Endodermal cell (in vitro differentiated cells): ENCODE measurements around the gene NR2C1. TPM values are rescaled to one million over a fixed set of nuclear protein-coding genes. Genes with fewer than 3 reads are reported as not detected.

Source experiments
- DNase-seq: peaks from one replicate; pipeline ENCODE4 v3.0.0-alpha.2; 2017
- H3K27ac ChIP-seq: 2 replicates; pipeline ENCODE4 v1.5.1; 2013; ENCODE audit warnings: mild to moderate bottlenecking, low read depth, low read length, moderate library complexity
- H3K27me3 ChIP-seq: 2 replicates; pipeline ENCODE4 v1.6.1; 2013; ENCODE audit warnings: mild to moderate bottlenecking, low read length, moderate library complexity; ENCODE audit not compliant: insufficient read depth, control insufficient read depth, poor library complexity, severe bottlenecking
- H3K36me3 ChIP-seq: 2 replicates; pipeline ENCODE4 v1.7.0; 2013; ENCODE audit warnings: mild to moderate bottlenecking, low read length, moderate library complexity; ENCODE audit not compliant: control insufficient read depth, insufficient read depth
- H3K4me1 ChIP-seq: one replicate; pipeline ENCODE4 v1.7.0; 2013; ENCODE audit warnings: low read length; ENCODE audit not compliant: control insufficient read depth, insufficient read depth
- H3K4me3 ChIP-seq: 2 replicates; pipeline ENCODE4 v1.5.1; 2013; ENCODE audit warnings: mild to moderate bottlenecking, low read length, moderate library complexity
- H3K9ac ChIP-seq: 2 replicates; pipeline ENCODE4 v1.6.1; 2013; ENCODE audit warnings: mild to moderate bottlenecking, low read length, moderate library complexity; ENCODE audit not compliant: poor library complexity, severe bottlenecking; ENCODE audit errors: extremely low read depth
- H3K9me3 ChIP-seq: 2 replicates; pipeline ENCODE4 v1.6.1; 2013; ENCODE audit warnings: mild to moderate bottlenecking, low read length, moderate library complexity; ENCODE audit not compliant: control insufficient read depth
- H3K27ac Mint-ChIP-seq: 2 replicates; pipeline ENCODE4 v1.8.0; 2020; ENCODE audit warnings: mixed read lengths
- H3K27me3 Mint-ChIP-seq: 2 replicates; pipeline ENCODE4 v1.8.0; 2021; ENCODE audit warnings: mild to moderate bottlenecking, mixed read lengths; ENCODE audit not compliant: insufficient read depth
- H3K36me3 Mint-ChIP-seq: 2 replicates; pipeline ENCODE4 v1.8.0; 2020; ENCODE audit warnings: low read depth, mixed read lengths
- H3K4me1 Mint-ChIP-seq: 2 replicates; pipeline ENCODE4 v1.8.0; 2020; ENCODE audit warnings: mixed read lengths
- H3K4me3 Mint-ChIP-seq: 2 replicates; pipeline ENCODE4 v1.8.0; 2020; ENCODE audit warnings: mild to moderate bottlenecking, moderate library complexity, mixed read lengths
- H3K9me3 Mint-ChIP-seq: 2 replicates; pipeline ENCODE4 v1.8.0; 2020; ENCODE audit warnings: mild to moderate bottlenecking, mixed read lengths
- WGBS, 2 experiments: methylation state at CpG; one replicate each; pipeline versions ENCODE4 v1.1.5 to v1.1.7; 2013; ENCODE audit warnings: missing lambda C conversion rate in 2 of 2, mixed read lengths in 1 of 2; ENCODE audit not compliant: insufficient coverage in 1 of 2, insufficient read length in 1 of 2; 5-methylcytosine and 5-hydroxymethylcytosine counted together
- total RNA-seq, 2 donors: library from RNA; stranded (reverse); fragmentation: NEBNext Ultra II Directional in 1 of 2; extraction: Animal tissue kit (Norgen Biotek cat#: 25700) in 1 of 2; gene quantifications; 2 replicates in 1 of 2; 3 replicates in 1 of 2; pipeline ENCODE4 v1.2.1, GENCODE V29; 2021
- TF ChIP-seq, protein P1 (sequence below): fragments of 200-600 bp; sonication (generic); conservative IDR thresholded peaks from 2 replicates; pipeline ENCODE4 v1.5.0; 2021; ENCODE audit warnings: antibody characterized with exemption, mild to moderate bottlenecking

NR2C1 gene
- total RNA-seq, 2 donors from 2014 or later, result 66.9 to 82.0 TPM

DNA sequence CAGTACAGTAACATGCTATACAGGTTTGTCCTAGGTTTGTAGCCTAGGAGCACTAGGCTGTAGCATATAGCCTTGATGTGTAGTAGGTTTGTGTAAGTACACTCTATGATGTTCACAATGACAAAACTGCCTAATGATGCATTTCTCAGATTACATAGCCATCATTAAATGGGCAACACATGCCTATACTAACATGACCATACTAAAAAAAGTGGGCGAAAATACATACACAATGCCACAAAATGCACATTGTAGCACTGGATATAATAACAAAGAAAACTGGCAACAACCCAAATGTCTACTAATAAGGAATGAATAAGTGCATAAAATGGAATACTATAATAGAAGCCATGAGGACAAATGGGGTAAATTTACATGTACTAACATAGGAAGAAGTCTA, 38.7 kb downstream of the NR2C1 start:
- no peak overlapping the region for H3K27ac ChIP-seq
- DNase-seq, result no peak
- TF ChIP-seq, protein P1, sequence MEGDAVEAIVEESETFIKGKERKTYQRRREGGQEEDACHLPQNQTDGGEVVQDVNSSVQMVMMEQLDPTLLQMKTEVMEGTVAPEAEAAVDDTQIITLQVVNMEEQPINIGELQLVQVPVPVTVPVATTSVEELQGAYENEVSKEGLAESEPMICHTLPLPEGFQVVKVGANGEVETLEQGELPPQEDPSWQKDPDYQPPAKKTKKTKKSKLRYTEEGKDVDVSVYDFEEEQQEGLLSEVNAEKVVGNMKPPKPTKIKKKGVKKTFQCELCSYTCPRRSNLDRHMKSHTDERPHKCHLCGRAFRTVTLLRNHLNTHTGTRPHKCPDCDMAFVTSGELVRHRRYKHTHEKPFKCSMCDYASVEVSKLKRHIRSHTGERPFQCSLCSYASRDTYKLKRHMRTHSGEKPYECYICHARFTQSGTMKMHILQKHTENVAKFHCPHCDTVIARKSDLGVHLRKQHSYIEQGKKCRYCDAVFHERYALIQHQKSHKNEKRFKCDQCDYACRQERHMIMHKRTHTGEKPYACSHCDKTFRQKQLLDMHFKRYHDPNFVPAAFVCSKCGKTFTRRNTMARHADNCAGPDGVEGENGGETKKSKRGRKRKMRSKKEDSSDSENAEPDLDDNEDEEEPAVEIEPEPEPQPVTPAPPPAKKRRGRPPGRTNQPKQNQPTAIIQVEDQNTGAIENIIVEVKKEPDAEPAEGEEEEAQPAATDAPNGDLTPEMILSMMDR, result no peak
- no peaks in the 10 kb centered on the region for H3K9me3 ChIP-seq
- H3K9me3 Mint-ChIP-seq, result no peaks in the 10 kb centered on the region
- H3K4me3 ChIP-seq, result no peak overlapping the region
- no peaks in the 10 kb centered on the region for H3K27me3 Mint-ChIP-seq
- H3K36me3 Mint-ChIP-seq, result peaks cover 31% of the 10 kb centered on the region
- no peak overlapping the region for H3K27ac Mint-ChIP-seq
- H3K36me3 ChIP-seq, result peaks cover 86% of the 10 kb centered on the region
- no peaks in the 10 kb centered on the region for H3K4me1 Mint-ChIP-seq
- no peak overlapping the region for H3K9ac ChIP-seq
- WGBS, 2 experiments, result 88% methylated on average over 1 of the region's 1 CpG; no CpG with 5 or more reads in 1 of the 2 experiments
- H3K4me1 ChIP-seq, result no peaks in the 10 kb centered on the region
- no peaks in the 10 kb centered on the region for H3K27me3 ChIP-seq
- no peak overlapping the region for H3K4me3 Mint-ChIP-seq

DNA sequence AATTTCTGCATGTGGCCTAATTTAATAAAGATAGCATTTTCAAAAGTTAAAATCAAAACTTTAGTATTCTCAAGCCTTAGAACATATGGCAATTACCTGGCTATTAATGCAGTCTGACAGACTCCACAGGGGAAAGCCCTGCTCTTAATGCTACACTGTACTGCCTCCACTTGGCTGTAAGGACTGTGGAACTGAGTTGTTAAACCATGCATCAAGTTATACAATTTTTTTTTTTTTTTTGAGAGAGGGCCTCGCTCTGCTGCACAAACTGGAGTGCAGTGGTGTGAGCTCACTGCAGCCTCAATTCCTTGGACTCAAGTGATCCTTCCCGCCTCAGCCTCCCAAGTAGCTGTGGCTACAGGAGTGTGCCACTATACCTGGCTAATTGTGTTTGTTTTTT, 50.9 kb downstream of the NR2C1 start:
- H3K27ac ChIP-seq, result no peak overlapping the region
- DNase-seq, result no peak
- WGBS, 2 experiments, result 96 to 100% methylated on average over 1 to 2 of the region's 2 CpGs
- H3K27me3 ChIP-seq, result no peaks in the 10 kb centered on the region
- H3K4me1 ChIP-seq, result no peaks in the 10 kb centered on the region
- peaks cover 52% of the 10 kb centered on the region for H3K36me3 ChIP-seq
- Mint-ChIP-seq H3K36me3 (peaks cover 31% of the 10 kb centered on the region), H3K4me1 (no peaks in the 10 kb centered on the region), H3K4me3 (no peak overlapping the region), H3K9me3 (no peaks in the 10 kb centered on the region), H3K27ac (no peak overlapping the region), H3K27me3 (no peaks in the 10 kb centered on the region)
- no peaks in the 10 kb centered on the region for H3K9me3 ChIP-seq
- H3K9ac ChIP-seq, result no peak overlapping the region
- TF ChIP-seq, protein P1, result no peak
- no peak overlapping the region for H3K4me3 ChIP-seq

DNA sequence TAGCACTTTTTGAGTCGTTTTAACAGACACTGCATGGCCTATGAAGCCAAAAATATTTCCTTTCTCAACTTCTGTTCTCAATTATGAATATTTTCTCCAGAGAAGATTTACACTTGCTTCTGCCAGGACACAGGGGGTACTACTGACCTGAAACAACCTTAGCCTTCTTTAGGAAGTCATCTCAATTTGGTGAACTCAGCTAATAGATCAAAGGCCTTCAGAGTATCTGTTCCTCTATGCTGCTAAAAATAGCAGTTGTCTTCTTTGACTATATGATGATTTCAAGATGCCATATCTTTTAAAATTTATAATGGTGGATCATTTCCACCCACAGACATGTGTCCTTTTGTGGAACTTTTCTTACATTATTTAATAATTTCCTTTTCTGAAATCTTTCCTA, 55.9 kb downstream of the NR2C1 start:
- TF ChIP-seq, protein P1, result no peak
- no peaks in the 10 kb centered on the region for H3K4me1 ChIP-seq
- no peak overlapping the region for H3K9ac ChIP-seq
- no peaks in the 10 kb centered on the region for H3K9me3 ChIP-seq
- no peak overlapping the region for H3K4me3 ChIP-seq
- H3K36me3 ChIP-seq, result peaks cover 13% of the 10 kb centered on the region
- Mint-ChIP-seq H3K9me3 (peaks cover 6% of the 10 kb centered on the region), H3K27ac (no peak overlapping the region), H3K27me3 (no peaks in the 10 kb centered on the region), H3K36me3 (peaks cover 17% of the 10 kb centered on the region), H3K4me1 (no peaks in the 10 kb centered on the region), H3K4me3 (no peak overlapping the region)
- H3K27me3 ChIP-seq, result no peaks in the 10 kb centered on the region
- DNase-seq, result no peak
- H3K27ac ChIP-seq, result no peak overlapping the region
- WGBS, 2 experiments, result 91% methylated on average over 1 of the region's 1 CpG; no CpG with 5 or more reads in 1 of the 2 experiments
